Measurements from ENCODE around the gene PGPEP1.
"Not testable (repeated sequence)": the region's sequence is repeated elsewhere in the genome, so short reads cannot be mapped to it uniquely, and the experiment has no call there.

Gene PGPEP1

DNA sequence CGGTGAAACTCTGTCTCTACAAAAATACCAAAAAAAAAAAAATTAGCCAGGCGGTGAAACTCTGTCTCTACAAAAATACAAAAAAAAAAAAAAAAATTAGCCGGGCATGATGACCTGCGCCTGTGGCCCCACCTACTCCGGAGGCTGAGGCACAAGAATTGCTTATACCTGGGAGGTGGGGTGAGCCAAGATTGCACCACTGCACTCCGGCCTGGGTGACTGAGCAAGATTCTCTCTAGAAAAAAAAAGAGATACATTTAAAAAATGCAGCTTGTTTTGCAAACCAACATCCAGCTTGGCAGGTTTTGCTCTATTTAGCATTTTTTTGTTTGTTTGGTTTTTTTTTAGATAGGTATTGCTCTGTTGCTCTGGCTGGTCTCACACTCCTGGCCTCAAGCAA lies 6.7 kb upstream of the PGPEP1 start:
- no peak for DNase-seq

- no peak for DNase-seq
These were observed 4.3 kb upstream of the PGPEP1 start for GRCh38 chr19:18336121-18336520.

DNA sequence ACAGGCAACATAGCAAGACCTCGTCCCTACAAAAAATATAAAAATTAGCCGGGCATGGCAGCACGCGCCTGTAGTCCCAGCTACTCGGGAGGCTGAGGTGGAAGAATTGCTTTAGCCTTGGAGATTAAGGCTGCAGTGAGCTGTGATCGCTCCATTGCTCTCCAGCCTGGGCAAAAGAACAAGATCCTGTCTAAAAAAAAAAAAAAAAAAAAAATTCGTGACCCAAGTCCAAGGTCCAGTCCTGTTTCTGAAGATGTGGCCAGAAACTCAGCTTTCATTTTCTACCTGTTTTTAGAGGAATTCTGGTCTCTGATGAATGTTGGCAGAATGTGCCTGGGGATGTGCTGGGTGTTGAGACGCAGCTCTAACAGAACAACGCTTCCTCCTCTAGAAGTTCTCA lies 1.9 kb upstream of the PGPEP1 start:
- DNase-seq: no peak

GRCh38 chr19:18339723-18340122 lies 675 bp upstream of the PGPEP1 start:
- no peak for DNase-seq

GRCh38 chr19:18340990-18341868 lies 831 bp downstream of the PGPEP1 start:
- DNase-seq: peak; percentile 74

GRCh38 chr19:18342090-18342632 lies 1.8 kb downstream of the PGPEP1 start:
- no peak for DNase-seq

DNA sequence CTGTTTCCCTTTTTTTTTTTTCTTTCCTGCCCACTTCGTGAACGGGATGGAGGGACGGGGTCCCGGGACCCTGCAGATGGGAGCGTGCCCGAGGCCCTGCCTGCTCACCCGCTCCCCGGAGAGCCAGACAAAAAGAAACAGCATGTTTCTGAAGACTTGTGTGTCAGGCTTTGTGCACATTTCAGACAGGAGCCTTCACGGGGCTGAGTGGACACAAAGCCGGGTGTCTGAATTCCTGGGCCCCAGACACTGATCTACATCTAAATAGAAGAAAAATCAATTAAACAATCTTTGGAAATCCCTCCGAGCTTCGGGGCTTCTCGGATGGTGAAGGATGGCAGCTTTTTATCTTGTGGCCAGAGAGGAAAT lies 4.2 kb downstream of the PGPEP1 start:
- DNase-seq: no peak

- no peak for DNase-seq
These were observed 4.9 kb downstream of the PGPEP1 start for GRCh38 chr19:18345296-18345695.

DNA sequence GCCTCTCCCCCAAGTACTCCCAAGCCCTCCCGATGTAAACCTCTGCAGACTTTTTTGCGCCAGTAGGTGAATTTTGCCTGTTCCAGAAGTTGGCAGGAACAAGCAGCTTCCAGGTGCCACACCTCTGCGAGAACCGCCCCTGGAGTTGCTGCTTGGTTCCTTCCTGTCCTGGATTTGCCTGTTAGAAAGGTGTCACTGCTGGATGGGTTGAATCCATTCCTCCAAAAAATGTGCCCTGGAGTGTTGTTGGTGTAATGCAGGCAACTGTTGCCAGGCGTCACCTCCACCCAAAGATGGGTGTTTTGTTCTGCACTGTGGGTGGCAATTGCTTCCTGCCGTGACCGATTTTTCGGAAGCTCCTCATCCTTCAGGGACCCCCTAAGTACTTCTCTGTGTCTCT lies 5.7 kb downstream of the PGPEP1 start:
- no peak for DNase-seq

GRCh38 chr19:18348171-18348570 lies 7.8 kb downstream of the PGPEP1 start:
- no peak for DNase-seq

DNA sequence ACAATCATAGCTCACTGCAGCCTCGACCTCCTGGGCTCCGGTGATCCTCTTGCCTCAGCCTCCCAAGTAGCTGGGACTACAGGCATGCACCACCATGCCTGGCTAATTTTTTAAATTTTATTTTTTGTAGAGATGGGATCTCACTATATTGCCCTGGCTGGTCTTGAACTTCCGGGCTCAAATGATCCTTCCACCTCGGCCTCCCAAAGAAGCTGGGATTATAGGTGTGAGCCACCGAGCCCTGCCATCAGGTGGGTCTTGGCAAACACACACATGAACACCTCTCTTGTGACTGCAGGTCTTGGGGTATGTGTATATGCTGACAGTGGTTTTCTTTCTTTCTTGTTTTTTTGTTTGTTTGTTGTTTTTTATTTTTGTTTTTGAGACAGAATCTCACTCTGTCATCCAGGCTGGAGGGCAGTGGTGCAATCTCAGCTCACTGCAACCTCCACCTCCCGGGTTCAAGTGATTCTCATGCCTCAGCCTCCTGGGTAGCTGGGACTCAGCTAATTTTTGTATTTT lies 8.5 kb downstream of the PGPEP1 start:
- not testable (repeated sequence) for DNase-seq

DNA sequence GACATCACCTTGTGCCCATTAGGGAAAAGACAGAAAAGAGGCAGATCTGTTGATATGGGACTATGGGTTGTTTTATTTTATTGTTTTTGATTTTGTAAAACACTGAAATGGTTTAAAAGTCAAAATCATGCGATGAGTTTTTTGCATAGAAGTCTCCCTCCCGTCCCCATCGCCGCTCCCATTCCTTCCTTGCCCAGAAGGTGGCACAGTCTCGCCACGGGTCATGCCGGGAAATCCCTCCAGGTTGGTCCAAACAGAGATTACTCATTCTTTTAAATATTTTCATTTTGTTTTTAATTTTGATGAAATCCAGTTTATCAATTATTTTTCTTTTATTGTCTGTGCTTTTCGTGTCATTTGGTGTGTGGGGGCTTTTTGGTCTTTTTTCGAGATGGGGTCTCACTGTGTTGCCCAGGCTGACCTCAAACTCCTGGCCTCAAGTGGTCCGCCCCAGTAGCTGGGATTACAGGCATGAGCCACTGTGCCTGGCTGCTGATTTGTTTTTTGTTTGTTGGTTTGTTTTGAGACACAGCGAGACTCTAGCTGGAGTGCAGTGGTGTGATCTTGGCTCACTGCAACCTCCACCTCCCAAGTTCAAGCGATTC lies 9.2 kb downstream of the PGPEP1 start:
- peak; percentile 25 for DNase-seq

DNA sequence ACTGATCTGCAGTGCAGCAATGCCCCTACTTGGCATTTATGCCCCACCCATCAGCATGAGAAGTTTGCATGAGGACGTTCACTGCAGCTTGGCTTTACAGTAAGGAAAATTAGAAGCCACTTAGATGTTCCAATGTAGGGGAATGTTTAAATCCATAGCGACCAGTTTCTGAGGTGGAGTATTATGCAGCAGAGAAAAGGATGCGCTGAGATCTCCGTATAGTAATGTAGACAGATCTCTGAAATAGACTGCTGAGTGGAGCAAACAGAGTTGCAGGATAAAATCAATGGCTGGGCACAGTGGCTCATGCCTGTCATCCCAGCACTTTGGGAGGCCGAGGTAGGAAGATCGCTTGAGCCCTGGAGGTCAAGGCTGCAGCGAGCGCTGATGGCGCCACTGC lies 10.1 kb downstream of the PGPEP1 start:
- no peak for DNase-seq

DNA sequence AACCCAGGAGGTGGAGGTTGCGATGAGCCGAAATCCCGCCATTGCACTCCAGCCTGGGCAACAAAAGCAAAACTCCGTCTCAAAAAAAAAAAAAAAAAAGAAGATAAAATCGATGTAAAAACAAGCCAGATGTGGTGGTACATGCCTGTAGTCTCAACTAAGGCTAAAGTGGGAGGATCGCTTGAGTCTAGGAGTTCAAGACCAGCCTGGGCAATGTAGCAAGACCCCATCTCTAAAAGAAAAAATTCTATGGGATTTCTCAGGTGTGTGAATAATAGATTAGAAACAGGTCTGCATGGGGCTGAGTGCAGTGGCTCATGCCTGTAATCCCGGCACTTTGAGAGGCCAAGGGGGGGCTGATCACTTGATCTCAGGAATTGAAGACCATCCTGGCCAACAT lies 11.1 kb downstream of the PGPEP1 start:
- DNase-seq: no peak

GRCh38 chr19:18353378-18354005 lies 13.1 kb downstream of the PGPEP1 start:
- DNase-seq: no peak

DNA sequence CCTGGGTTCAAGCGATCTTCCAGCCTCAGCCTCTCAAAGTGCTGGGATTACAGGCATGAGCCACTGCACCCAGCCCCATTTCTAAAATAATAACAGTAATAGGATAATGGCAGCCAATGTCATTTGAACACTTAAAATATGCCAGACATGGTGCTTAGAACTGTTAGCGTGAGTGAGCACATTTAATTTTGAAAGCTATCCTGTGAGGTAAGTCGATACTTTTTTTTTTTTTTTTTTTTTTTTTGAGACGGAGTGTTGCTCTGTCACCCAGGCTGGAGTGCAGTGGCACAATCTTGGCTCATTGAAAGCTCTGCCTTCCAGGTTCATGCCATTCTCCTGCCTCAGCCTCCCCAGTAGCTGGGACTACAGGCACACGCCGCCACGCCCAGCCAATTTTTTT lies 14.3 kb downstream of the PGPEP1 start:
- not testable (repeated sequence) for DNase-seq

DNA sequence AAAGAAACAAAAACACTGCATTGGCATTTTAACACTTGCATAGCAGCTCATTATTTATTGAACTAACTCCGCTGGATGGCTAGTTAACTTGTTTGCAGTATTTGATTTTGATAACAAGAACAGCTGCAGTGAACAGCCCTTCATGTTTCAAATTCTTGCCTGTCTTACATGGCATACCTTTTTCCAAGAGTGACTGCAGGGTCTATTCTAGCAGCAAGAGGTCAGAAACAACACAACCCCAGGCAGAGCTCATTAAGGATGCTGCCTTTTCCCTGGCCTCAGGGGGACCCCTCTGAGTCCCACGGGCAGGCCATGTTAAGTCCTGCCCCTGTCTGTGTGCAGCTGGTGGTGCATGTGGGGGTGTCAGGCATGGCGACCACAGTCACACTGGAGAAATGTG lies 16.6 kb downstream of the PGPEP1 start:
- no peak for DNase-seq

- no peak for DNase-seq
These were observed 21.2 kb downstream of the PGPEP1 start for GRCh38 chr19:18361646-18362045.

- DNase-seq: no peak
These were observed 22.6 kb downstream of the PGPEP1 start for GRCh38 chr19:18362934-18363542.

GRCh38 chr19:18363787-18364186 lies 23.4 kb downstream of the PGPEP1 start:
- DNase-seq: no peak

DNA sequence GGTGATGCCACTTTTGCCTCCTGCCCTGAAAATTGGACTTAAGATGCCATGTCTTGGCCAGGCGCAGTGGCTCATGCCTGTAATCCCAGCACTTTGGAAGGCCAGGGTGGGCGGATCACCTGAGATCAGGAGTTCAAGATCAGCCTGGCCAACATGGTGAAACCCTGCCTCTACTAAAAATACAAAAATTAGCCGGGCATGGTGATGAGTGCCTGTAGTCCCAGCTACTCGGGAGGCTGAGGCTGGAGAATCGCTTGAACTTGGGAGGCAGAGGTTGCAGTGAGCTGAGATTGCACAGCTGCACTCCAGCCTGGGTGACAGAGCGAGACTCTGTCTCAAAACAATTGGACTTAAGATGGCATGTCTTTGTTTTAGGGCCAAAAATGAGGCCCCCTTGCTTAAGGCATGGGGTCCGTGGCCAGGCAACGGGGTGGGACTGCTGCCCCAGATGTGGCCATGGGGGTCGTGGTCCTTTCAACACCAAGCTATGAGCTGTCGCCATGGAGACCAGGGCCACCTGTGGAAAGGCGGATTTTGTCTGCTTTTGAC lies 24.0 kb downstream of the PGPEP1 start:
- not testable (repeated sequence) for DNase-seq

GRCh38 chr19:18364826-18365528 lies 24.6 kb downstream of the PGPEP1 start:
- DNase-seq: no peak
